Measurements from ENCODE around the gene NOS1AP.

Gene NOS1AP

GRCh38 chr1:162256287-162256686 is 186.8 kb downstream of the NOS1AP start:
- no peak for DNase-seq (ENCODE audit: low spot score)

- DNase-seq (ENCODE audit: low spot score): no peak
These were observed 188.9 kb downstream of the NOS1AP start for GRCh38 chr1:162258394-162258793.

- no peak for DNase-seq (ENCODE audit: low spot score)
These were observed 190.5 kb downstream of the NOS1AP start for GRCh38 chr1:162259894-162260455.

GRCh38 chr1:162264108-162264507 is 194.6 kb downstream of the NOS1AP start:
- no peak for DNase-seq (ENCODE audit: low spot score)

GRCh38 chr1:162265983-162266382 is 196.5 kb downstream of the NOS1AP start:
- DNase-seq (ENCODE audit: low spot score): no peak

- DNase-seq (ENCODE audit: low spot score): no peak
These were observed 200.7 kb downstream of the NOS1AP start for GRCh38 chr1:162270016-162270770.

- DNase-seq (ENCODE audit: low spot score): no peak
These were observed 202.5 kb downstream of the NOS1AP start for GRCh38 chr1:162271972-162272371.

GRCh38 chr1:162272419-162272818 is 202.9 kb downstream of the NOS1AP start:
- DNase-seq (ENCODE audit: low spot score): no peak

GRCh38 chr1:162275622-162276175 is 206.2 kb downstream of the NOS1AP start:
- no peak for DNase-seq (ENCODE audit: low spot score)

- peak; percentile 53 for DNase-seq (ENCODE audit: low spot score)
These were observed 207.0 kb downstream of the NOS1AP start for GRCh38 chr1:162276493-162276892.

GRCh38 chr1:162279136-162279498 is 209.6 kb downstream of the NOS1AP start:
- DNase-seq (ENCODE audit: low spot score): no peak

GRCh38 chr1:162281426-162281825 is 211.9 kb downstream of the NOS1AP start:
- peak; percentile 11 for DNase-seq (ENCODE audit: low spot score)

- peak; percentile 9 for DNase-seq (ENCODE audit: low spot score)
These were observed 214.2 kb downstream of the NOS1AP start for GRCh38 chr1:162283657-162284056.

- no peak for DNase-seq (ENCODE audit: low spot score)
These were observed 214.9 kb downstream of the NOS1AP start for GRCh38 chr1:162284206-162284955.

GRCh38 chr1:162285149-162285561 is 215.7 kb downstream of the NOS1AP start:
- DNase-seq (ENCODE audit: low spot score): no peak

GRCh38 chr1:162291000-162291399 is 221.5 kb downstream of the NOS1AP start:
- no peak for DNase-seq (ENCODE audit: low spot score)

GRCh38 chr1:162292422-162292849 is 222.9 kb downstream of the NOS1AP start:
- no peak for DNase-seq (ENCODE audit: low spot score)

- DNase-seq (ENCODE audit: low spot score): no peak
These were observed 223.7 kb downstream of the NOS1AP start for GRCh38 chr1:162293073-162293692.

- DNase-seq (ENCODE audit: low spot score): no peak
These were observed 224.5 kb downstream of the NOS1AP start for GRCh38 chr1:162294015-162294414.

- DNase-seq (ENCODE audit: low spot score): no peak
These were observed 227.7 kb downstream of the NOS1AP start for GRCh38 chr1:162297208-162297607.

GRCh38 chr1:162298266-162298665 is 228.8 kb downstream of the NOS1AP start:
- no peak for DNase-seq (ENCODE audit: low spot score)

GRCh38 chr1:162299018-162299417 is 229.5 kb downstream of the NOS1AP start:
- DNase-seq (ENCODE audit: low spot score): no peak
